Suprapubic skin (tissue), 4 donors: ENCODE measurements around the gene GPD2.

Source experiments
- CTCF ChIP-seq, 2 donors: fragments of 200-600 bp in 1 of 2; fragments of 450-650 bp in 1 of 2; sonication (generic) in 1 of 2; IDR thresholded peaks; one replicate each; pipeline ENCODE4 v1.5.1; 2016 to 2019; ENCODE audit warnings: antibody characterized with exemption in 2 of 2, mild to moderate bottlenecking in 1 of 2, moderate library complexity in 1 of 2
- EP300 ChIP-seq: sonication (generic); formaldehyde crosslinking; IDR thresholded peaks from one replicate; pipeline ENCODE4 v1.6.1; 2017; ENCODE audit warnings: antibody characterized with exemption
- POLR2A ChIP-seq, 2 donors: fragments of 450-650 bp; IDR thresholded peaks; one replicate each; pipeline ENCODE4 v1.6.1; 2017; ENCODE audit warnings: antibody characterized with exemption in 2 of 2, mild to moderate bottlenecking in 2 of 2, moderate library complexity in 2 of 2
- POLR2AphosphoS5 ChIP-seq, 3 donors: sonication (generic); formaldehyde crosslinking; IDR thresholded peaks; one replicate each; pipeline ENCODE4 v1.6.1; 2017; ENCODE audit warnings: antibody characterized with exemption in 3 of 3

GRCh38 chr2:156619021-156619539, 182.9 kb downstream of the GPD2 start:
- TF ChIP-seq POLR2A (IDR thresholded peaks at IDR 0.05) (no peak), CTCF (IDR thresholded peaks at IDR 0.05) (no peak), EP300 (no peak), POLR2AphosphoS5 (IDR thresholded peaks at IDR 0.05) (no peak)
